ENCODE results near the gene DISP2.

The DISP2 gene

GRCh38 chr15:40357723-40358470 is at the start of gene DISP2:
DISP2 (plus strand) TSS chr15:40358219; CDS start chr15:40358322, 103 bp downstream.
- peak within 1 kb of the TSS; percentile 83 for H3K4me3 Mint-ChIP-seq
- H3K4me1 Mint-ChIP-seq (ENCODE audit: low read depth) = peaks cover 9% of the 10 kb centered on the region

GRCh38 chr15:40309344-40309862 is 48.6 kb upstream of the DISP2 start:
- Mint-ChIP-seq H3K4me3 (peak overlapping the region; percentile 95), H3K36me3 (no peaks in the 10 kb centered on the region), H3K4me1 (ENCODE audit: low read depth) (peaks cover 53% of the 10 kb centered on the region), H3K9me3 (ENCODE audit: low read depth) (no peaks in the 10 kb centered on the region), H3K27me3 (no peaks in the 10 kb centered on the region), H3K27ac (peak overlapping the region; percentile 95)

More at GRCh38 chr15:40357723-40358470, at the start of gene DISP2:
- Mint-ChIP-seq H3K27ac (no peak within 1 kb of the TSS), H3K36me3 (peaks cover 4% of the 10 kb centered on the region), H3K9me3 (ENCODE audit: low read depth) (no peaks in the 10 kb centered on the region), H3K27me3 (no peaks in the 10 kb centered on the region)

- H3K4me1 Mint-ChIP-seq (ENCODE audit: low read depth) = peaks cover 48% of the 10 kb centered on the region
- H3K27me3 Mint-ChIP-seq = no peaks in the 10 kb centered on the region
- H3K36me3 Mint-ChIP-seq = no peaks in the 10 kb centered on the region
- H3K27ac Mint-ChIP-seq = peak overlapping the region; percentile 83
- H3K9me3 Mint-ChIP-seq (ENCODE audit: low read depth) = no peaks in the 10 kb centered on the region
- peak overlapping the region; percentile 95 for H3K4me3 Mint-ChIP-seq
Observed at GRCh38 chr15:40310001-40310959, 47.7 kb upstream of the DISP2 start.

GRCh38 chr15:40310993-40311392 is 47.0 kb upstream of the DISP2 start:
- H3K27ac Mint-ChIP-seq = no peak overlapping the region
- H3K27me3 Mint-ChIP-seq = no peaks in the 10 kb centered on the region
- no peaks in the 10 kb centered on the region for H3K36me3 Mint-ChIP-seq

GRCh38 chr15:40312370-40313158 is 45.5 kb upstream of the DISP2 start:
- Mint-ChIP-seq H3K27me3 (no peaks in the 10 kb centered on the region), H3K27ac (no peak overlapping the region), H3K4me1 (ENCODE audit: low read depth) (peaks cover 36% of the 10 kb centered on the region)

More at GRCh38 chr15:40310993-40311392, 47.0 kb upstream of the DISP2 start:
- Mint-ChIP-seq H3K4me1 (ENCODE audit: low read depth) (peaks cover 46% of the 10 kb centered on the region), H3K9me3 (ENCODE audit: low read depth) (no peaks in the 10 kb centered on the region), H3K4me3 (peak overlapping the region; percentile 58)

GRCh38 chr15:40313531-40314398 is 44.3 kb upstream of the DISP2 start:
- Mint-ChIP-seq H3K36me3 (no peaks in the 10 kb centered on the region), H3K9me3 (ENCODE audit: low read depth) (no peaks in the 10 kb centered on the region), H3K4me3 (no peak overlapping the region), H3K27me3 (no peaks in the 10 kb centered on the region), H3K27ac (no peak overlapping the region), H3K4me1 (ENCODE audit: low read depth) (peaks cover 34% of the 10 kb centered on the region)

More at GRCh38 chr15:40312370-40313158, 45.5 kb upstream of the DISP2 start:
- Mint-ChIP-seq H3K4me3 (no peak overlapping the region), H3K9me3 (ENCODE audit: low read depth) (no peaks in the 10 kb centered on the region), H3K36me3 (no peaks in the 10 kb centered on the region)

GRCh38 chr15:40314723-40315276 is 43.2 kb upstream of the DISP2 start:
- Mint-ChIP-seq H3K4me3 (no peak overlapping the region), H3K27me3 (no peaks in the 10 kb centered on the region), H3K4me1 (ENCODE audit: low read depth) (peaks cover 24% of the 10 kb centered on the region), H3K9me3 (ENCODE audit: low read depth) (no peaks in the 10 kb centered on the region), H3K27ac (no peak overlapping the region), H3K36me3 (no peaks in the 10 kb centered on the region)

GRCh38 chr15:40316931-40317330 is 41.1 kb upstream of the DISP2 start:
- Mint-ChIP-seq H3K27me3 (no peaks in the 10 kb centered on the region), H3K27ac (no peak overlapping the region), H3K9me3 (ENCODE audit: low read depth) (no peaks in the 10 kb centered on the region), H3K4me3 (no peak overlapping the region), H3K4me1 (ENCODE audit: low read depth) (peaks cover 24% of the 10 kb centered on the region), H3K36me3 (no peaks in the 10 kb centered on the region)

GRCh38 chr15:40317580-40317979 is 40.4 kb upstream of the DISP2 start:
- peaks cover 27% of the 10 kb centered on the region for H3K4me1 Mint-ChIP-seq (ENCODE audit: low read depth)
- no peaks in the 10 kb centered on the region for H3K9me3 Mint-ChIP-seq (ENCODE audit: low read depth)
- H3K27me3 Mint-ChIP-seq = no peaks in the 10 kb centered on the region
- H3K4me3 Mint-ChIP-seq = no peak overlapping the region
- H3K27ac Mint-ChIP-seq = no peak overlapping the region
- H3K36me3 Mint-ChIP-seq = no peaks in the 10 kb centered on the region

- H3K4me1 Mint-ChIP-seq (ENCODE audit: low read depth) = peaks cover 22% of the 10 kb centered on the region
- no peaks in the 10 kb centered on the region for H3K9me3 Mint-ChIP-seq (ENCODE audit: low read depth)
- H3K27me3 Mint-ChIP-seq = no peaks in the 10 kb centered on the region
- H3K36me3 Mint-ChIP-seq = no peaks in the 10 kb centered on the region
- H3K27ac Mint-ChIP-seq = no peak overlapping the region
- no peak overlapping the region for H3K4me3 Mint-ChIP-seq
Observed at GRCh38 chr15:40320409-40320808, 37.6 kb upstream of the DISP2 start.

- Mint-ChIP-seq H3K36me3 (peaks cover 2% of the 10 kb centered on the region), H3K27ac (no peak overlapping the region), H3K4me1 (ENCODE audit: low read depth) (peaks cover 24% of the 10 kb centered on the region), H3K9me3 (ENCODE audit: low read depth) (no peaks in the 10 kb centered on the region), H3K4me3 (peak overlapping the region; percentile 17), H3K27me3 (no peaks in the 10 kb centered on the region)
Observed at GRCh38 chr15:40320931-40321371, 37.1 kb upstream of the DISP2 start.

- H3K27me3 Mint-ChIP-seq = no peaks in the 10 kb centered on the region
- peak overlapping the region; percentile 73 for H3K4me3 Mint-ChIP-seq
- no peak overlapping the region for H3K27ac Mint-ChIP-seq
- H3K36me3 Mint-ChIP-seq = peaks cover 3% of the 10 kb centered on the region
- peaks cover 25% of the 10 kb centered on the region for H3K4me1 Mint-ChIP-seq (ENCODE audit: low read depth)
- H3K9me3 Mint-ChIP-seq (ENCODE audit: low read depth) = no peaks in the 10 kb centered on the region
Observed at GRCh38 chr15:40322531-40323238, 35.3 kb upstream of the DISP2 start.
